HG02870 (cell line): Measurements from ENCODE around the gene CLPTM1L.
"Not testable (repeated sequence)": the region's sequence is repeated elsewhere in the genome, so short reads cannot be mapped to it uniquely, and the experiment has no call there.

Source experiments
- ATAC-seq: cut with Tn5 transposase; IDR thresholded peaks from one replicate; pipeline ENCODE4 v1.9.1; 2021; ENCODE audit warnings: mild to moderate bottlenecking, moderate library complexity; ENCODE audit not compliant: unreplicated experiment

Gene CLPTM1L

DNA sequence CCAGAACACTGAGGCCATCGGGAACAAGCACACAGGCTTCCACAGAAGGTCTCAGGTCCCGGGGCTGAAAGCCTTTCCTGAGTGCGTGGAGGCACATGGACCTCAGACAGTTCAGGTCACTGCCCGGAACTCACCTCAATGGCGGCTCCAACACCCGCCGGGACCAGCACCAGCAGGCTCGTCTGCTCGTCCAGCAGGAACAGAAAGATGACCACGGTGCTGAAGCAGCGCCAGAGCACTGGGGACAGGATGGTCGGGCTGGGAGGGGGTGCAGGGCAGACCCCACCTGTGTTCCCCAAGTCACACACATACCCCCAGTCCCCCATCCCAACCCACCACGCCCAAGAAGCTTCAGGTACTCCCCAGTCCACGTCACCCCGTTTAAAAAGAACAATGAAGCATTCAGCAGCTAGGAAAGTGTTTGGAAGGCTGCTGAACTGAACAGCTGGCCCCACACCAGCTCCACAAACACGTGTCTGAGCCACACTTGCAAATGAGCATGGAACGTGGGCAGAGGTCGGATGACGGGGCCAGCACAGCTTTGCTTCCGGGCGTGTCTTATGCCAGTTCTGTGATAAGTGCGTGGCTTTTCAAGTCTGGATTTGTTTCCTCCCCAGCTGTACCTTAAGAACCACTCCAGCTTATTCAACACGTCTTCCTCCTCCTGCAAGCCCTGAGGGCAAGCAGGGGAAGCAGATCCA is 14.6 kb downstream of the CLPTM1L start:
- no peak for ATAC-seq

GRCh38 chr5:1329111-1329579 is 15.8 kb downstream of the CLPTM1L start:
- ATAC-seq: no peak

GRCh38 chr5:1328237-1329110 is 16.4 kb downstream of the CLPTM1L start:
- ATAC-seq: not testable (repeated sequence)

DNA sequence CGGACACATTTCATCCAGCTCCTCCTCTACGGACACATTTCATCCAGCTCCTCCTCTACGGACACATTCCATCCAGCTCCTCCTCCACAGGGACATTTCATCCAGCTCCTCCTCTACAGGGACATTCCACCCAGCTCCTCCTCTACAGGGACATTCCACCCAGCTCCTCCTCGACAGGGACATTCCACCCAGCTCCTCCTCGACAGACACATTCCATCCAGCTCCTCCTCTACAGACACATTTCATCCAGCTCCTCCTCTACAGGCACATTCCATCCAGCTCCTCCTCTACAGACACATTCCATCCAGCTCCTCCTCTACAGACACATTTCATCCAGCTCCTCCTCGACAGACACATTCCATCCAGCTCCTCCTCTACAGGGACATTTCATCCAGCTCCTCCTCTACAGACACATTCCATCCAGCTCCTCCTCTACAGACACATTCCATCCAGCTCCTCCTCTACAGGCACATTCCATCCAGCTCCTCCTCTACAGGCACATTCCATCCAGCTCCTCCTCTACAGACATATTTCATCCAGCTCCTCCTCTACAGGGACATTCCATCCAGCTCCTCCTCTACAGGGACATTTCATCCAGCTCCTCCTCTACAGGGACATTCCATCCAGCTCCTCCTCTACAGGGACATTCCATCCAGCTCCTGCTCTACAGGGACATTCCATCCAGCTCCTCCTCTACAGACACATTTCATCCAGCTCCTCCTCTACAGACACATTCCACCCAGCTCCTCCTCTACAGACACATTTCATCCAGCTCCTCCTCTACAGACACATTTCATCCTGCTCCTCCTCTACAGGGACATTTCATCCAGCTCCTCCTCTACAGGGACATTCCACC is 17.8 kb downstream of the CLPTM1L start:
- not testable (repeated sequence) for ATAC-seq

GRCh38 chr5:1326532-1326875 is 18.4 kb downstream of the CLPTM1L start:
- not testable (repeated sequence) for ATAC-seq

GRCh38 chr5:1325870-1326531 is 18.9 kb downstream of the CLPTM1L start:
- no peak for ATAC-seq

DNA sequence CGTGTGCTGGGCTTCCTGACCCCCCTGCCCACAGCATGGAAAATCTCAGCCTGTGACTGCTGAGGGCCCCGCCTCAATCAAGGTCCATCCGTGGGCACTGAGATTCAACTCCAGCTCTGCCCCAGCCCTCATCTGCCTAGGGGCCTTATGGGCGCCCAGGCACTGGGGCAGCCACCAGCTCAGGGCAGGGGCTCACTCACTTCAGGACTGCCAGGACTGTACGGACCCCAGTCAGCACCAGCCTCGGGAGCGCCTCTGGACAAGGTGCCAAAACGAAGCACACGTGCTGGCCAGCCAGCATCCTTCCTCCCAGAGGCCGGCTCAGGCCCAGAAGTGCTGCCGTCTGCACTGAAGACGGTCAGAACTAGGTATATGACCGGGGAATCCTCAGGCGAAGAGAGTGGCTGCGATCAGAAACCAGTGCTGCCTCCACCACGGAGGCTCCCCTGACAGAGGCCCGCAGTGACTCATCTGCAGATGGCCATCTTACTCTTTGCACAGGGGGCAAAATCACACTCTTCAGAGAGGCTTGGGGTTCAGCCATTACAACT is 19.6 kb downstream of the CLPTM1L start:
- no peak for ATAC-seq

DNA sequence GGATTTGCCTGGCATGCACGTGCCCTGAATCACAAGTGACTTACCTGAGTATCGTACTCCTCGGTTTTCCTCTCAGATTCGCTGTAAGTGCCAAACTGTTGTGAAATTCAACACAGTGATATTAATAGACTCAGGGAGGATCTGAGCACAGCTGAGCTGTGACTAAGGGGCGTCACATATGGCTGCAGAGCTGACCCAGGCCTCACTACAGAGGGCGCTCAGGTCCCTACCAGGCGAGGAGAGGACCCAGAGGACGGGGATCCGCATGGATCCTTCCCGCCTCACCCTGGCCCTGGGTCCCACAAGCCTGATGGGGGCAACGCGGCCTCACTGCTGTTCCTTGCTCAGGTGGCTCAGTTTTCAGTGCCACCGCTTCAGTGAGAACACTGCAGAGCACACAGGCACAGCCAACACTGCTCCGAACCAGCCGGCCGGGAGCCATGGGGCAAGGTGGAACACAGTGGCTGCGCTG is 20.1 kb downstream of the CLPTM1L start:
- no peak for ATAC-seq

GRCh38 chr5:1324301-1324700 is 20.6 kb downstream of the CLPTM1L start:
- no peak for ATAC-seq

DNA sequence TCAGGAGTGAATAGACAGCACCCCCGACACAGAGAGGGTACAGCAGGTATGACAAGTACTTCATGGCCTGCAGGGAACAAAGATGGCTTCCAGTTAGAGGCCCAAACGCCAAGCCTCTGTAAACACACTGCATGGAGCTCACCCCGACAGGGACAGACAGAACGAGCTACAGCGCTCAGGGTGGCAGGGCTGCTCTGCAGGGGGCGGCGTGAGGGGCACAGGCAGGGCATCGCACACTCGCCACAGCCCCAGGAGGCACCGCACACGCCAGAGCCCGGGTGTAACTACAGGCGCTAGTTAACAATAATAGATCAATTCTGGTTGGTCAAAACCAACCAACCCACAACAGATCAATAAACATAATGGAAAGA is 21.1 kb downstream of the CLPTM1L start:
- ATAC-seq: no peak

DNA sequence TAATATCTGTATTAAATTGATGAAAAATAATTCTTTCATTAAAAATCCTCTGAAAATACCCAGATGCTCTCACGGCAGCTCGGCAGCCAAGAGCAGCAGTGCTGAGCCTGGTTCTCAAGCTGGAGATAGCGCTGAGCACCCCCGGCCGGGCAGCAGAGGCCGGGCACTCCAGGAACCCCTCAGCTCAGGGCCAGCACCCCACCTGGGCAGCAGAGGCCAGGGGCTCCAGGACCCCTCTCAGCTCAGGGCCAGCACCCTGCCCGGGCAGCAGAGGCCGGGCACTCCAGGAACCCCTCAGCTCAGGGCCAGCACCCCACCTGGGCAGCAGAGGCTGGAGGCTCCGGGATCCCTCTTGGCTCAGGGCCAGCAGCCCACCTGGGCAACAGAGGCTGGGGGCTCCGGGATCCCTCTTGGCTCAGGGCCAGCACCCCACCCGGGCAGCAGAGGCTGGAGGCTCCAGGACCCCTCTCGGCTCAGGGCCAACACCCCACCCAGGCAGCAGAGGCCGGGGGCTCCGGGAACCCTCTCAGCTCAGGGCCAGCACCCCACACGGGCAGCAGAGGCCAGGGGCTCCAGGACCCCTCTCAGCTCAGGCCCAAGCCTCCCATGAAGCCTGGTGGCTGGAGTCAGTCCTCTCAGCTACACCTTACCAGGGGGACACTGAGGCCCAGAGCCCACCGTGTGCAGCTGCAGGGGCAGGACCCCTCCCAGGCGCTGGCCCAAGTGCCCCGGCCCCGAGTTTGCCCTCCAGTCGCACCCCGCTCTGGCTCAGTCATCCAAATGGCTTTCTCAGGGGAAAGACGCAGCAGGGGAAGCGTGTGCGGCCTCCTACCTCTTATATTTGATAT is 21.7 kb downstream of the CLPTM1L start:
- no peak for ATAC-seq

DNA sequence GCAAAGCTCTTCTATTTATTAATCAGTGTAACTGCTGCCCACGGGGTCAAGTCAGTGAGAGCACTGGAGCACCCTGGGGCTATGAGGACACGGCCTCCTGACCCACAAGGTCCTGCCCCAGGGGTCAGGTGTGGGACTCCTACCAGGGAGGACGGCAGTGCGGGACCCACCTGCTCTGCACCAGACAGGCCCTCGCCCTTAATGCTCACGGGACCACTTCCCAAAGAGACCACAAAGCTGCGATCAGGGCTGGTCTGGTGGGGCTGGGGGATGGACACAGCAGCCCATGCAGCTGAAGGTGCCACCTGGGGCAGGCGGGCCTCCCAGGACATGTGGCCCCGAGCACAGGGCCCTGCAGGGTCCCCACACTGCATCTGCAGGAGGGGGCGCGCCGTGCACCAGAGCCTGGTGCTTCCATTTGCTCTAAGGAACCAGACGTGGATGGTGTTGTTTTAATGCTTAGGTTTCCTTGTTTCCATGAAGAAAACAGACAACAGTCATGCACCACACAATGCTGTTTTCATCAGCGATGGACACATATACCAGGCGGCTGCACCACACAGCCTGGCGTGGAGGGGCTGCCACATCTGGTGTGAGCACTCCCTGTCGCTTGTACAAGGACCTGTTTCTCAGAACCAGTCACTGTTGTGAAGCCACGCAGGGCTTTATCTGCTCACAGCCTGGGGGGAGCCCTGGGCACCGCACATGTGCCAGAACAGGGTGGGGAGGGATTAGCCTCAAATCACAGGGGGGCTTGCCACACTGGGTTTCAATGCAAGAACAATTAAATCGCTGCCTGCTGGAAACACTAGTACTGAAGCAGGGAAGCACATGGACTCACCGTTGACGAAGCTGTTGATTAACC is 22.6 kb downstream of the CLPTM1L start:
- no peak for ATAC-seq

DNA sequence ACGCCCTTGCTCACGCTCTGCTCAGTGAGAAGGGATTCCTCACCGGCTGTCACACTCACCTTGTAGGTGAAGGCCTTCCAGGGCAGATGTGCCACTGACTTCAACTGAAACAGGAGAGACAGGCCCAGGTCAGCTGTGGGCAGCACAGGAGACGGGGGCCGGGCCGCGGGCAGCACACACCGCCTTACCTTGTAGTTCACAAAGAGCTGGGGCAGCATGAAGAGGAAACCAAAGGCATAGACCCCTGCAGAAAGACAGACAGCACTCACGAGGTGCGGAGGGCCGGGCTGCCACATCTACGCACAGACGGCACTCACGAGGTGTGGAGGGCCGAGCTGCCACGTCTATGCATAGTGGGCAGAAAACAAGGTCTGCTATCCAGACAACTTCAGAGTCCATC is 23.3 kb downstream of the CLPTM1L start:
- no peak for ATAC-seq

- no peak for ATAC-seq
Measured at GRCh38 chr5:1320436-1321344, 24.2 kb downstream of the CLPTM1L start.

GRCh38 chr5:1319436-1320256 is 25.3 kb downstream of the CLPTM1L start:
- ATAC-seq: no peak

DNA sequence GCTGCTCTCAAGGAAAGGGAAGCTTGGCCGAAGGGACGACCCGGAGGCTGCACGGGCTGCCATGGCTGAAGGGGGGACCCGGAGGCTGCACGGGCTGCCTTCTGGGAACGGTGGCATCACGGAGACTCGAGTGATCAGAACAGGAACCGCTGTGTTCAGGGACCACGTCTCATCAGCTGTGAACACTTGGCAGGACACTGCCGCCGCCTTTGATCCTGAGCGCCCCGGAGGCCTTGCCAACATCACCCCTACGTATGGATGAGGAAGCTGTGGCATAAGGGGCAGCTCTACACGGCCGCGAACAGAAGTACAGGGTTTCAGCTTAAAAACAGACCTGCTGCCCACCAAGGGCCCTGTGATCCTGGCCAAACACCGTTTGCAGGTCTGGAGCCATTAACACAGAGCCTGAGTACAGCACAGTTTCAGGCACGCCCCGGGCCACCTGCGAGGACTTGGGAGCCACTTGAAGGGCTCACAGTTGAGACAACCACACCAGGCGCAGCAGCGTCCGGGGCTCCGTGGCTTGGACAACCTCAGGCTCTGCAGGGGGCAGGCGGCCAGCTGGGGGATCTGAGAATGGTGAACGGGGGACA is 26.1 kb downstream of the CLPTM1L start:
- no peak for ATAC-seq
